Thyroid gland (tissue), 4 donors: ENCODE data around the gene RAB36.

ENCODE experiments used
- POLR2A ChIP-seq, 2 donors: fragments of 450-650 bp; IDR thresholded peaks; one replicate each; pipeline ENCODE4 v1.6.1; 2017; ENCODE audit warnings: antibody characterized with exemption in 2 of 2, mild to moderate bottlenecking in 2 of 2, moderate library complexity in 1 of 2
- TF ChIP-seq, protein P1 (sequence below), 6 experiments: fragments of 200-600 bp in 3 of 6; fragments of 450-650 bp in 3 of 6; sonication (generic) in 3 of 6; IDR thresholded peaks; one replicate each; pipeline ENCODE4 v1.5.1; 2016 to 2019; ENCODE audit warnings: antibody characterized with exemption in 6 of 6, mild to moderate bottlenecking in 2 of 6, inconsistent platforms in 1 of 6, moderate library complexity in 1 of 6

DNA sequence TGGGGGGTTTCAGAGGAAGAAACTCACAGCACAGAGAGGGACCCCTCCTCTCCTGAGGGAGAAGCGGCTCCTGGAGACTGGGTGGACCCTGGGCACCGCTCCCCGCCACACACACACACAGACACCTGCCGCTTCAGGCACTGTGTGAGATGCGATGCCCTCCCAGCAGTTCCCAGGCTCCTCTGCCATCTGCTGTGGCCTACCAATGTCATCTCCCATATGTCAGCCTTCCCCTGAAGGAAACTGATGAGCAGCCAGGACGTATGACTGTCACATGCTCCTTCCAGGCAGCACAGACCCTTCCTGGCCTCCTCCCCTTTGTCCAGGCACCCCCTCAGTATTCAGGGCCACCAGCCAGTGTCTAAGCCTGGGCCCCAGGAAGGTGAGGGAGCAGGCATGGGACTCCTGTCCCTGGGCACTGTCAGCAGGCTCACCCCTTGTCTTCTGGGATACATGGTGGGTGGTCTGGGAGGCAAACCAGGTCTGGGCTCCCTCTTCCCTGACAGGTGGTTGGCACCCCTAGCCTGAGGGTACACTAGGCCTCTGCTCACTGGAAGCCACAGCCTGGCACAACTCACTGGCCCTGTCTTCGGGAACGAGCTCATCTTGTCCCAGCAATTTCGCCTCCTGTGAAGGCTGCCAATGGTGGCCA lies 23.2 kb downstream of the RAB36 start:
- TF ChIP-seq, protein P1, sequence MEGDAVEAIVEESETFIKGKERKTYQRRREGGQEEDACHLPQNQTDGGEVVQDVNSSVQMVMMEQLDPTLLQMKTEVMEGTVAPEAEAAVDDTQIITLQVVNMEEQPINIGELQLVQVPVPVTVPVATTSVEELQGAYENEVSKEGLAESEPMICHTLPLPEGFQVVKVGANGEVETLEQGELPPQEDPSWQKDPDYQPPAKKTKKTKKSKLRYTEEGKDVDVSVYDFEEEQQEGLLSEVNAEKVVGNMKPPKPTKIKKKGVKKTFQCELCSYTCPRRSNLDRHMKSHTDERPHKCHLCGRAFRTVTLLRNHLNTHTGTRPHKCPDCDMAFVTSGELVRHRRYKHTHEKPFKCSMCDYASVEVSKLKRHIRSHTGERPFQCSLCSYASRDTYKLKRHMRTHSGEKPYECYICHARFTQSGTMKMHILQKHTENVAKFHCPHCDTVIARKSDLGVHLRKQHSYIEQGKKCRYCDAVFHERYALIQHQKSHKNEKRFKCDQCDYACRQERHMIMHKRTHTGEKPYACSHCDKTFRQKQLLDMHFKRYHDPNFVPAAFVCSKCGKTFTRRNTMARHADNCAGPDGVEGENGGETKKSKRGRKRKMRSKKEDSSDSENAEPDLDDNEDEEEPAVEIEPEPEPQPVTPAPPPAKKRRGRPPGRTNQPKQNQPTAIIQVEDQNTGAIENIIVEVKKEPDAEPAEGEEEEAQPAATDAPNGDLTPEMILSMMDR (IDR thresholded peaks at IDR 0.05), result no peak
- no peak for TF ChIP-seq POLR2A (IDR thresholded peaks at IDR 0.05)
